H1 (cell line): ENCODE results near the gene USH2A. TPM values are rescaled to one million over a fixed set of nuclear protein-coding genes. Genes with fewer than 3 reads are reported as not detected.

Experiments used
- polyA plus RNA-seq, 7 experiments: library from polyadenylated mRNA; depleted of rRNA in 3 of 7; stranded (reverse) in 5 of 7; unstranded in 2 of 7; fragments of >200 nt in 5 of 7; fragments of 200-250 nt in 2 of 7; gene quantifications; 1 replicate in 5 of 7; 2 replicates in 1 of 7; 4 replicates in 1 of 7; pipeline versions ENCODE4 v1.2.1 to v1.2.3, GENCODE V29; 2011 to 2013; ENCODE audit warnings: missing spikeins in 2 of 7, mixed read lengths in 2 of 7
- total RNA-seq: library from RNA; stranded (reverse); fragmentation: NEBNext Ultra II Directional; extraction: Animal tissue kit (Norgen Biotek cat#: 25700); gene quantifications from 2 replicates; pipeline ENCODE4 v1.2.1, GENCODE V29; 2021
- TF ChIP-seq, protein P1 (sequence below), 3 experiments: IDR thresholded peaks; 1 replicate in 2 of 3; 2 replicates in 1 of 3; pipeline versions ENCODE4 v1.5.1 to v1.6.1; 2011; ENCODE audit warnings: low read length in 3 of 3, mild to moderate bottlenecking in 3 of 3, inconsistent platforms in 2 of 3, low read depth in 1 of 3, moderate library complexity in 1 of 3; ENCODE audit not compliant: insufficient read depth in 1 of 3; ENCODE audit errors: control extremely low read depth in 1 of 3

USH2A gene
- total and polyA plus RNA-seq, 2 of the 8 experiments (the other 6 are each of a cell fraction or from before 2014, with no cell fraction given): 0.02 to 0.17 TPM

DNA sequence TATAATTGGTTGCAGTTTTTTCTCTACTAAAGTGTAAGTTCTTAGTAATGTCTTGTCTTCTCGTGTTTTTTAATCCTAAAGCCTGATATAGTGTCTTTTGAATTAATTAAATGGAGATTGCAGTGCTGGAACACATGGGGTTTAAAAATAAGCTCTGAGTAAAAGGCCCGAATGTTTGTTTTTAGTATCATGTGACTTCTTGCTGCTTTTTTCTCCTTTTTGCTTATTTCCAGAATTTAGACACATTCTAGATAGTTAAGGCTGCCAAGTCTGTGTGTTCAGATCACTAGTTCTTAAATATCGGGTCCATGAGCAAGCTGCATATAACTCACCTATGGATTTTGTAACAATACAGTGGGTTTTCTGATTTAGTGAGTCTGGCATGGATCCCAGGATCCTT lies 828.6 kb downstream of the USH2A start (continued):
- TF ChIP-seq, protein P1, sequence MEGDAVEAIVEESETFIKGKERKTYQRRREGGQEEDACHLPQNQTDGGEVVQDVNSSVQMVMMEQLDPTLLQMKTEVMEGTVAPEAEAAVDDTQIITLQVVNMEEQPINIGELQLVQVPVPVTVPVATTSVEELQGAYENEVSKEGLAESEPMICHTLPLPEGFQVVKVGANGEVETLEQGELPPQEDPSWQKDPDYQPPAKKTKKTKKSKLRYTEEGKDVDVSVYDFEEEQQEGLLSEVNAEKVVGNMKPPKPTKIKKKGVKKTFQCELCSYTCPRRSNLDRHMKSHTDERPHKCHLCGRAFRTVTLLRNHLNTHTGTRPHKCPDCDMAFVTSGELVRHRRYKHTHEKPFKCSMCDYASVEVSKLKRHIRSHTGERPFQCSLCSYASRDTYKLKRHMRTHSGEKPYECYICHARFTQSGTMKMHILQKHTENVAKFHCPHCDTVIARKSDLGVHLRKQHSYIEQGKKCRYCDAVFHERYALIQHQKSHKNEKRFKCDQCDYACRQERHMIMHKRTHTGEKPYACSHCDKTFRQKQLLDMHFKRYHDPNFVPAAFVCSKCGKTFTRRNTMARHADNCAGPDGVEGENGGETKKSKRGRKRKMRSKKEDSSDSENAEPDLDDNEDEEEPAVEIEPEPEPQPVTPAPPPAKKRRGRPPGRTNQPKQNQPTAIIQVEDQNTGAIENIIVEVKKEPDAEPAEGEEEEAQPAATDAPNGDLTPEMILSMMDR (IDR thresholded peaks at IDR 0.05; ENCODE audit: control extremely low read depth in 1 of 3, insufficient read depth in 1 of 3, low read depth in 1 of 3, low read length in 3 of 3): no peak
- TF ChIP-seq, all 59 proteins: peak for 0
